GM21737 (cell line): ENCODE data around the gene MARCHF3.
"Not testable (repeated sequence)": the region's sequence is repeated elsewhere in the genome, so short reads cannot be mapped to it uniquely, and the experiment has no call there.

ENCODE experiments used
- ATAC-seq: cut with Tn5 transposase; IDR thresholded peaks from one replicate; pipeline ENCODE4 v1.9.1; 2021; ENCODE audit warnings: mild to moderate bottlenecking, moderate library complexity; ENCODE audit not compliant: unreplicated experiment

MARCHF3 gene

GRCh38 chr5:127013407-127013806, 17.0 kb downstream of the MARCHF3 start:
- no peak for ATAC-seq

DNA sequence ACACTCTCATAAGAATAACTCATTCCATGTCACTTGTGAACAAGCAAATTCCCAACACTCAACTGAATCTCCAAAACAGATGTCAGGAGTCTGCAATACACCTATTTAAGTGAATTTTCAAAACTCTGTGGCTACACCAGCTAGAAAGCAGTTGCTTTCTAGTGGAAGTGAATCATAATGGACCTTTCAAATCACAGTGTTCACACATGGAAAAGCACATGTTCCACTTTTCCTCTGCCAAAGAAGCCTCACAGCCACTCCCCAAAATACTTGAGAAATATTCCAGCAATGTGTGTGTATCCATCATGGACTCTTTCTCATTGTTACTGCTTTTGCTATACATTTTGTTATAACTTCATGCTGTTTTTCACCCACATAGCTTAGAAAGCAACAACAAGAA, 17.4 kb downstream of the MARCHF3 start:
- no peak for ATAC-seq

- peak; percentile 77 for ATAC-seq
Measured at GRCh38 chr5:127011961-127012644, 18.3 kb downstream of the MARCHF3 start.

DNA sequence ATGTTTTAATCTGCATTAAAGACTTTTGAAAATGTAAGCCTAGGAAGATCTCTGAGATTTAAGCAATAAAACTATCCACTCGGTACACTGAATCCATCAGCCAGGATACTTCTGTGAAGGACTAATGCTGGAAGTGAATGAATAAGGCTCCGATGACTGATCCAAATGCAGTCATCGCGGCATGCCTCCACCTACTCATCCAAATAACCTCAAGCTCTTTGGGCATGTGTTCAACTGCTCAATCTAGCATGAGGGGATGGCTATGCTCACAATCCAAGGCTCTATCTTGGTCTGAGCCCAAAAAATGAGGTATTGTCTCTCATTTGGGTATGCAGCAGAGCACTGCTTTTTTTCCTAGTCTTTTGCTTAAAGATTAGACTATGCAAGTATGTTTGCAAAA, 19.2 kb downstream of the MARCHF3 start:
- no peak for ATAC-seq

- ATAC-seq: no peak
Measured at GRCh38 chr5:127010362-127010761, 20.0 kb downstream of the MARCHF3 start.

GRCh38 chr5:127009784-127010183, 20.6 kb downstream of the MARCHF3 start:
- ATAC-seq: no peak

DNA sequence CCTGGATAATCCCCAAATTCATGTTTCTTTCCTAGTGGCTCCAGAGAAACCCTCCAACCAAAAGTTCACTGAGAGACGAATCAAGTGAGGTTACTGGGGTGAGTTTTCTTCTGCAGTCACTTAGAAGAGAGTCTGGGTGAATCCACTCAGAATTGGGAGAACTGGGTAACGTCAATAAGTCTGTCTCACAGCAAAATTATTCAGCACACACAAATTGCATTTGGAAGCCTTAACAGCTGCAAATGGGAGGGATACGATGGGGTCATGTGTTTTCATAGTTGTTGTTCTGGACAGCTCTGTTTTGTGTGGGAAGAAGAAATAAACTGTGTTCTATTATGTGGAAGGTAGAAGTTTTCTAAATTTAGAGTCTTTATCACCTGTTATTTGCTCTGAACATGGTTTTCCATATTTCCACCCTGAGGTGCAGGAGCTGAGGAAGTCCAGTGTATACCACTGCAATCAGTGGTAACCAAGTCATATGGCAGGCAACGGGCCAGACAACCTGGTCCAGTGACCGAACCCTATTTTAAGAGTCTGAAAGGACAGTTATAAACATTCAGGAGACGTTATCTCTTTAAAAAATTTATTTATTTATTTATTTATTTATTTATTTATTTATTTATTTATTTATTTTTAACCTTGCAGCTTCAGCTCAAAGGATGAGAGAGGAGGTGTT, 21.9 kb downstream of the MARCHF3 start:
- ATAC-seq: no peak

DNA sequence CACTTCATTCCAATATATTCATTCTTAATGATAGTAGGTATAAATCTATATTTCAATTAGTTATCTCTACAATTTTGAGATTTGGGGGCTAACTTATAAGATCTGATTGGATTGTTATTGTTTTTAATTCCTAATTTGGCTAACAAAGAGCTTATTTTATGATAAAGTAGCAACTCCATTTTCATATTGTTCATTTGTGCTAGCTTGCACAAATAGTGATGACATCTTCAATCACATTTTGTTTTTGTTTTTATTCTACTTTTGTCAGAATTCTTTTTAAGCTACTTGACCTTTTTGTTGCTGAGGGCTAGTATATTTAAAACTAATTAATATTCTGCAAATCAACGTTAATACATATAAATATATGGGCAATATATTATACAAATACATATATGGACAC, 22.8 kb downstream of the MARCHF3 start:
- no peak for ATAC-seq

DNA sequence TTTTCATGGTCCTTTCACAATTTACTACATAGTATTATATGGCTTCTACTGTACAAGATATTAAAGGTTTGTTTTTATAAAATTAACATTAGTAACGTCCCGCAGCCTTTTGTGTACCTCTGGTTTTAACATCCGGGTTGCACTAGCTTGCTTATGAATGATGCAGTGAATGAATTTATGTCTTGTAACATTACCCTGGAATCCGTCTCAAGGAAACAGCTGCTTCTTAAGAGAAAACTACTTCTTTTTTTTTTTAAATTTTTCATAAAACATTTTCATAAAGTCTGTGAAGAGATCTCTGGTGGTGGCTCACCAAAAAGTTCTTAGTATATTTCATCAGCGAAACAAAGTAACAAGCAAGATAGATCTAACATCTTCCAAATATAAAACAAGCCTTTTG, 23.6 kb downstream of the MARCHF3 start:
- no peak for ATAC-seq

DNA sequence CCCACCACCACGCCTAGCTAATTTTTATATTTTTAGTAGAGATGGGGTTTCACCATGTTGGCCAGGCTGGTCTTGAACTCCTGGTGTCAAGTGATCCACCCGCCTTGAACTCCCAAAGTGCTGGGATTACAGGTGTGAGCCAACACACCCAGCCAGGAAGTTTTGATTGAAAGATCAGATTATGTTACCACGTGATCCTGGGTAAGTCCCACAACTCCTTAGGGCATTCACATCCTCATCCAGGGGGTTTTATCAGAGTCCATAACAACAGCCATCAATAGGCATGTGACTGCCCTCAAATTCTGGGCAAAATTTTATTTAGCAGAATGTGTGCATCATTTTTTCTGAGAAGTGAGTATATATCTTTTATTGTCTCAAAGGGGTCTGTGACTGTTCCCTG, 25.1 kb downstream of the MARCHF3 start:
- ATAC-seq: not testable (repeated sequence)

GRCh38 chr5:127004721-127005120, 25.6 kb downstream of the MARCHF3 start:
- no peak for ATAC-seq

DNA sequence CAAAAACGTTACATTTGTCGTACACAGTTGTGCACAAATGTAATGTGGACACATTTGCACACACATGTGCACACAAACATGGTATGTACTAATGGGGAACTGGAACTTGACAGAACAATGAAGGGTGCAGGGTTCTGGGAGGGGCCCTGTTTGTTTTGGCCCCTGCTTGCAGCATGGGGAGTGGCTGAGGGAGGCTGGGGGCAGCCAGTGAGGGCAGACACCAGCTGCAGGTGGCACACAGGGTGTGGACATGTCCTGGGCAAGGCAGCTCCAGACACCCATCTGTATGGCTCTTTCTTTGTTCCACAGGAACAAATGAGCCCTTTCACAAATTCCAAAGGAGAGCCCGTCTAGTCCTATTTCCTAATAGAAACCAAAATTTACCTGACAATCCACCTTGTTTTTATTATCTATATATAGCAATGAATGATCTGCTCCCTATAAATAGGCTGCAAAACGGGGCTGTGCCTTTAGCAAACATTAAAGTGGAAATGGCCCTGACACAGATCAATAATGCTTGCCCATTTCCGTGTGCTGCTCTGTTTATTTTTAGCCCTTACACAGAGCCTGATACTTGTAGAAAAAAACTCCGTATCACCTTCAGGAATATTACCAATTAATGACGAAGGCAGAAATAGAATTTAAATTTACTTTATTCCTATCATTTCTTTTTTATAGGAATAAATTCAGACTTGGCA, 26.4 kb downstream of the MARCHF3 start:
- ATAC-seq: no peak

DNA sequence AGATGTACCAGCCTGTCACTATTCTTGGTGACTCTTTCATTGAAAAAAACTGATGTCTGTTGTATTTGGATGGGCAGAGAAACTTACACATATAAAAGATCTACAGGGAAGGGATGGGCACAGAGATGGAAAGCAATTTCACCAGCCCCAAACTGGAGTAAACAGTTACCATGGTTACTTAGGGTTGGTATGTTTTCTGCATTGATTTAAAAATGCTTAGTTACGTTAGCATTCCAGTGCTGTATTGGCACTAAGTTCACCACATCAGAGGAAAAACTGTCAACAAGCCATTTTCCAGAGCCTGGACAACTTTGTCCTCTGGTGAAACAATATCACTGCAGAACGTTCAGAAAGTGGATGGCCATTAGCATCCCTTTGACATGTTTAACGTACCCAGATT, 28.0 kb downstream of the MARCHF3 start:
- ATAC-seq: no peak

DNA sequence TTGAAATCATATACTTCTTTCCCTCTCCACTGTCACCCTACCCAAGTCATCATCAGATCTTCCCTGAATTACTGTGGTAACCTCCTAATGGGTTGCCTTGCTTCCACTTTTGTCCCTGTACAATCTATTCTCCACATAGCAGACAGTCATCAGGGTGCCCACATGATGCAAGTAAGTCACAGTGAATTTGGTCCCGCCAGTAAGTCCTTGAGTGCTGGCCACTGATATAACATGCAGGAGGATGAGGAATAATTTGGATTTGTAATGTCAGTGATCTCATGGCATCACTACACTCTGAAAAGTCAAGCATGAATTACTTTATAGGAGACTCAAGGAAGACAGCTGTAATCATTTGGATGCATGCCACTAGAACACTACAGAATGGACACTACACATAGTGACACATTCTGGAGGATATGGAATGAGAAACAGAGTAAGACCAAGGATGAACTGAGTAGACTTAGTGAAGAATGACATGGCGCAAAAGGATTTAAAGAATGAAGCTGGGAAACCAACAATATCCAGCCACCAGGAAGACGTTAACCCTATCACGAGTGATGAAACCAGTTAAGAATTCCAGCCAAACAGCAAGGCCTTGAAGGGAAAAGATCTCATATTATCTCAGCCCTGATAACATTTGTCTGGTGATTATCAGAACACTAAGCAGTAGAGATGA, 28.6 kb downstream of the MARCHF3 start:
- ATAC-seq: no peak

DNA sequence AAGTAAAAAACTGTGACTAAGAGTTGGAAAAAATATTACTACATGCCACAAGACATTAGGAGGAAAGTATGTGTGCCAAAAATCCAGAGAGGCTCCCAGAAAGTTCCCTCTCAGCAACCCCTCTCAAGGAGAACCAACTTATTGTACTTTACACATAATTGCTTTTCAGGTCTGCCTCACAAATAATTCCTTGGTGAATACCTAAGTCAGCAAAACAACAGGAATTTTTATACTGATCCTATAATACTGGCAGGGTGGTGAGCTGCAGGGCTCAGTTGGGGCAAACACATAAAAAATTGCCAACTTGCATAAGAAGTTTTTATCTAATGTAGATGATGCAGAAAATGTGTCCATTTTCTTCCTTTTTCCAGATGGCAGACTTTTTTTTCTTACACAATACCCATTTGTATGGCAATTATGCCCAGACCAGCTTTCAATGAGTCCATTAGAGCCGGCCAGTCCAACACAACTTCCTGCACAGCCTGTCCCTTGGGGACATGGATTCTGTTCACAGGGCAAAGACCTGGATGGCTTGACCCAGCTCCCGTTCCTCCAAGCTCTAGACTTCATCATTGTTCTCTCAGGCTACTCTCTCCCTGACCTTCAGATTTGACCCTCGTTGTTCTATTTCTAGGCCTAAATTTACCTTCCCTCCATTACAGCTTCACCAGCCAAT, 31.3 kb downstream of the MARCHF3 start:
- ATAC-seq: no peak

GRCh38 chr5:126998201-126998631, 32.1 kb downstream of the MARCHF3 start:
- ATAC-seq: peak; percentile 75

DNA sequence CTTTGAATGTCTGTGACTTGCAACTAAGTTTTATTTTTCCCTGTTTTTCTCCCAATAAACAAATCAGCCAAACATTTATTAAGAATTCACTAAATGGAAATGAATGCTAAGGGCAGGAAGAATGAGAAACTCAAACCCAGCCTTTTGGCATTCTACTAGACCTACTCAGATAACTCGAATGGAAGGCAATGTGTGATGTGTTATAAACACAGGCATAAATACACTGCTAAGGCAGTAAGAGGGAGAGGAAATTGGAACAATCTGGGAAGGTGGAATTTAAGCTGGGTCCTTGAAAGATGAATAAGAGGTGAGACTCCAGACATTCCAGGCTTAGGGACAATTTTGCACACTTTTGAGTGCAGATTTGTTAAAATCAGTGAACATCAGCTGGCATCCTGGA, 34.7 kb downstream of the MARCHF3 start:
- ATAC-seq: no peak

DNA sequence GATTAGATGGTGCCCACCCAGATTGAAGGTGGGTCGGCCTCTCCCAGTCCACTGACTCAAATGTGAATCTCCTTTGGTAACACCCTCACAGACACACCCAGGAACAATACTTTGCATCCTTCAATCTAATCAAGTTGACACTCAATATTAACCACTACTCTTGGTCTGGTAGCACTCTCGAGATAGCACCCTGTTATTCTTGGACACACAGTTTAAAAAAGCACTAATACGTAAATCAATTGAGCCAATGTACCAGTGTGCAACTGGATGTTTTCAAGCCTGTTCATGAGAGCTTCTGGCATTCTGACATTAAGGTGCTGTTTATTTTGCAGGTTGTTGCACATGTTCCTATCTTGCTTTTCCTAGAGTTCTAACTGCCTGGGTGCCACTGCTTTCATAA, 35.3 kb downstream of the MARCHF3 start:
- ATAC-seq: no peak

GRCh38 chr5:126994485-126994884, 35.9 kb downstream of the MARCHF3 start:
- ATAC-seq: no peak

DNA sequence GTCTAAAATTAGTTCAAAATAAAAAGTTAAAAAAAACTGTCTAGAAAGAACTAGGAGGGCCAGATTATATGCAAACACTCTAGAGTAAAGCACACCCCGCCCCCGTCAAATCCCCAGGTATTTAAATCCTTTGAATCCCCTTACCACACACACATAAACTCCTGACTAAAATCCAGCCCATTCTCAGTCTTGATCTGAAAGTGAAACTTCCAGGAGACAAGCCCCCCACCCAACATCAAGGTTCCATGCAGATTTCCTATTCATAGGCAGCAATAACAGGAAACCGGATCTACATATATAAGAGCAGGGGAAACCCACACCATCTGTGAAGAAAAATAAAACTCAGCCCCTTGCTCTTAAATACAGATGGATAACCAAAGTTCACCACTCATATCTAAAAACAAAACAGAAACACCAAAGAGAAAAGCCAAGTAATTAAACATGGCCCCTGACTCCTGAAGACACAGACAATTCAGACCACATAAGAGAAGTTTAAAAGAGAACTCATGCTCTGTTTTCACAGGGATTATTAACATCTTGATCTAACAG, 42.3 kb downstream of the MARCHF3 start:
- ATAC-seq: peak; percentile 90
